Body of pancreas (tissue), 4 donors: ENCODE results near the gene SYNE3. TPM values are rescaled to one million over a fixed set of nuclear protein-coding genes. Genes with fewer than 3 reads are reported as not detected.

Experiments used
- ATAC-seq: fragments of 150-250 bp; one replicate; pipeline ENCODE4 v1.9.1; 2016
- DNase-seq, 4 donors: peaks; one replicate each; pipeline ENCODE4 v3.0.0-alpha.2; 2019
- H3K27ac ChIP-seq, 4 donors: fragments of 200-600 bp; sonication (generic); 1 replicate in 3 of 4; 2 replicates in 1 of 4; pipeline versions ENCODE4 v1.5.1 to v1.6.1; 2016 to 2019; ENCODE audit warnings: mild to moderate bottlenecking in 1 of 4, mixed read lengths in 1 of 4, moderate library complexity in 1 of 4
- H3K27me3 ChIP-seq, 2 donors: fragments of 200-600 bp; sonication (generic); one replicate each; pipeline ENCODE4 v1.6.0; 2016; ENCODE audit warnings: mild to moderate bottlenecking in 1 of 2
- H3K36me3 ChIP-seq, 2 donors: fragments of 200-600 bp; sonication (generic); replicated peaks in 1 of 2; 2 replicates each; pipeline ENCODE4 v1.5.1; 2016; ENCODE audit warnings: low read depth in 2 of 2; ENCODE audit not compliant: insufficient read depth in 1 of 2
- H3K4me1 ChIP-seq: fragments of 200-600 bp; sonication (generic); one replicate; pipeline ENCODE4 v1.6.0; 2016
- H3K4me3 ChIP-seq, 2 donors: fragments of 200-600 bp; sonication (generic); 1 replicate in 1 of 2; 2 replicates in 1 of 2; pipeline ENCODE4 v1.5.1; 2016 to 2019
- H3K9me3 ChIP-seq, 3 donors: fragments of 200-600 bp; sonication (generic); 1 replicate in 2 of 3; 2 replicates in 1 of 3; pipeline ENCODE4 v1.5.1; 2016
- CTCF ChIP-seq, 7 experiments: fragments of 450-650 bp in 4 of 7; fragments of 200-600 bp in 3 of 7; sonication (generic) in 3 of 7; IDR thresholded peaks; one replicate each; pipeline ENCODE4 v1.5.1; 2016 to 2019; ENCODE audit warnings: antibody characterized with exemption in 7 of 7
- POLR2A ChIP-seq, 3 donors: fragments of 450-650 bp; IDR thresholded peaks; one replicate each; pipeline ENCODE4 v1.6.1; 2016; ENCODE audit warnings: antibody characterized with exemption in 3 of 3, mild to moderate bottlenecking in 2 of 3
- WGBS, 2 donors: methylation state at CpG; one replicate each; pipeline ENCODE4 v1.1.5; 2017; 5-methylcytosine and 5-hydroxymethylcytosine counted together
- intact Hi-C: fragments of 100-400 bp; cut with DNase I; formaldehyde crosslinking; loops from one replicate; pipeline ENCODE4 v1.15.1; 2023
- total RNA-seq, 2 donors: library from RNA; depleted of rRNA; stranded (reverse); fragments of >200 nt; gene quantifications; one replicate each; pipeline ENCODE4 v1.1.0, GENCODE V29; 2016

The SYNE3 gene
- total RNA-seq, 2 donors from 2014 or later: 7.0 to 7.3 TPM

DNA sequence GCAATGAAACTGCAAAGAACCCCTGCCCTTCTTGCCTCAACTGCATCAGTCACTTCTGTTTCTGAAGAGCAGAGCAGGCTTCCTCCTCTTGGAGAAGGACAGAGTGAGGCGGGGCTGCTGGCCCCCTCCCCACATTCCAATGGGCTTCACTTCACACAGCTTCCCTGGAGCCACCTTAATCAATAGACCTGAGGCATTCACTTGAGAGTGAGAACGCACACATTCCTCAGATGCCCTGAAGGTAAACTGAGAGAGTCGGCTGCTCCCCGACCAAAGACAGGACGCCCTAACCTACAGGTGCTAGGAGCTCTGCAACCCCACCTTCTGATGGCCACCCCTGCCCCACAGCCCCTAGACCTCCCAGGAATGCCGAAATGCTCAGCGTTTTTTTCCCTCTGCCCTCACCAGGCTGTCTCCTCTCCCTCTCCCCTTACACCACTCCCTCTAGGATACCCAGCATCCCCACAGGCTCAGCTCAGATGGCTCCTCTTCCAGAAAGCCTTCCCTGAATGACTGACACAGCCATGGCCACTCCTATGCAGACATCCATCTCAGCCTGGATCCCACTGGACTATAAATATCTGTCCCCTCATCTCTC, 31.1 kb downstream of the SYNE3 start:
- no peak for TF ChIP-seq POLR2A (IDR thresholded peaks at IDR 0.05)
- TF ChIP-seq CTCF (IDR thresholded peaks at IDR 0.05): no peak
- ATAC-seq (no peak), DNase-seq (no peak)
- no peak overlapping the region for H3K27ac ChIP-seq
- no peaks in the 10 kb centered on the region for H3K4me1 ChIP-seq
- no peaks in the 10 kb centered on the region for H3K36me3 ChIP-seq
- H3K4me3 ChIP-seq: no peak overlapping the region
- H3K9me3 ChIP-seq: no peaks in the 10 kb centered on the region
- no peaks in the 10 kb centered on the region for H3K27me3 ChIP-seq
- intact Hi-C loops: no loop called here
- WGBS, 2 donors: 56 to 57% methylated on average over 7 of the region's 7 CpGs

DNA sequence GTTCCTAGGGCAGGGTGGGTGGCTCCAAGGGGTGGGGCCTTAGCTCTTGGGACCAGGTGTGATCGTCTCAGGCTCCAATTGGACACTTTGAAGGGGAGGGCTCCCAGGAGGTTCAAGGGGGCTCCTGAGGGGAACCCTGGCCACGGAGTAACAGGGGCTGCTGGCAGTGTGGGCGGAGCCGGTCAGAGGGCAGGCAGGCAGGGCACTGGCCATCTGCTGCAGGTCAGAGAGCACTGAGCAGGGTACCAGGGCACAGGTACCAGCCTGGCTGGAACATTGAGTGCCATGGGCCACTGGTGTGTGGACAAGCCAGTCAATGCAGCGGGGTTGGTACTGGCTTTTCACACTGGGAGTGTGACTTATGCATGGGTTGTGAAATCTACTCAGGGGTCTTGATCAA, 32.2 kb downstream of the SYNE3 start:
- ATAC-seq (no peak), DNase-seq (no peak)
- TF ChIP-seq CTCF (IDR thresholded peaks at IDR 0.05) (no peak), POLR2A (IDR thresholded peaks at IDR 0.05) (no peak)
- H3K4me3 ChIP-seq: no peak overlapping the region
- no peaks in the 10 kb centered on the region for H3K4me1 ChIP-seq
- H3K9me3 ChIP-seq: no peaks in the 10 kb centered on the region
- H3K27me3 ChIP-seq: no peaks in the 10 kb centered on the region
- intact Hi-C loops: no loop called here
- H3K36me3 ChIP-seq: no peaks in the 10 kb centered on the region
- 74 to 76% methylated on average over 4 to 5 of the region's 5 CpGs for WGBS, 2 donors
- H3K27ac ChIP-seq: peak overlapping the region in 1 of 4 donors; percentile 83

GRCh38 chr14:95483309-95484165, 32.9 kb downstream of the SYNE3 start:
- no peaks in the 10 kb centered on the region for H3K27me3 ChIP-seq
- intact Hi-C loops: no loop called here
- peak; percentile 28 to 82 (median 42) for DNase-seq
- ATAC-seq: peak; percentile 71
- TF ChIP-seq POLR2A (IDR thresholded peaks at IDR 0.05) (no peak), CTCF (IDR thresholded peaks at IDR 0.05) (no peak)
- WGBS, 2 donors: 75 to 80% methylated on average over 10 to 13 of the region's 14 CpGs
- H3K4me3 ChIP-seq: no peak overlapping the region
- no peaks in the 10 kb centered on the region for H3K9me3 ChIP-seq
- no peaks in the 10 kb centered on the region for H3K4me1 ChIP-seq
- H3K36me3 ChIP-seq: no peaks in the 10 kb centered on the region
- peak overlapping the region in 1 of 4 donors; percentile 83 for H3K27ac ChIP-seq

GRCh38 chr14:95482627-95483308, 33.7 kb downstream of the SYNE3 start:
- Histone ChIP-seq H3K4me1 (no peaks in the 10 kb centered on the region), H3K36me3 (no peaks in the 10 kb centered on the region), H3K9me3 (no peaks in the 10 kb centered on the region), H3K4me3 (no peak overlapping the region), H3K27ac (peak overlapping the region in 1 of 4 donors; percentile 83), H3K27me3 (no peaks in the 10 kb centered on the region)
- intact Hi-C loops: no loop called here
- TF ChIP-seq POLR2A (IDR thresholded peaks at IDR 0.05) (no peak), CTCF (IDR thresholded peaks at IDR 0.05) (no peak)
- WGBS, 2 donors: 77 to 87% methylated on average over 7 to 12 of the region's 12 CpGs
- no peak for ATAC-seq
- DNase-seq: no peak
